HPDE6-E6E7 (cell line): ENCODE results near the gene CHURC1.
"Not testable (repeated sequence)": the region's sequence is repeated elsewhere in the genome, so short reads cannot be mapped to it uniquely, and the experiment has no call there.

Source experiments
- DNase-seq: peaks from one replicate; pipeline ENCODE4 v3.0.0; 2011; ENCODE audit warnings: missing footprints; ENCODE audit errors: extremely low spot score

Gene CHURC1

DNA sequence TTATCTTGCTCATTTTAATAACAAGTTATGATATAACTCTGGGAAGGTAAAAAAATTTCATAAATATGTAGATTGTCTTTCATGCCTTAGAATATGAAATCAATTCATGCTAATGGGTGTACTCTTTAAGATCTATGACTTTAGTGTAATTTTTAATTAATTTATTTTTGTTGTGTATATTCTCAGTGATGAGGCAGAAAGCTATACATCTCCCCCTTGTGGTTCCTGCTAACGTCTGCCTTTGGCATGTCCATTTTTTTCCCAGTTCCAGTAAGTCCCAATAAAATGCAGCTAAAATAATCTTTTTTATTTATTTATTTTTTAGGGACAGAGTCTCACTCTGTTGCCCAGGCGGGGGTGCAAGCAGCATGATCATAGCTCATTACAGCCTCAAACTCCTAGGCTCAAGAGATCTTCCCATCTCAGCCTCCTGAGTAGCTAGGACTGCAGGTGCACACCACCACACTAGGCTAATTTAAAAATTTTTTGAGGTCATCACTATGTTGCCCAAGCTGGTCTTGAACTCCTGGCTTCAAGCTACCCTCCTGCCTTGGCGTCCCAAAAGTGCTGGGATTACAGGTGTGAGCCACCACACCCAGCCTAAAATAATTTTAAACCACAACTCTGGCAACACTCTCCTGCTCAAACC, 3.3 kb upstream of the CHURC1 start:
- peak; percentile 19 for DNase-seq

DNA sequence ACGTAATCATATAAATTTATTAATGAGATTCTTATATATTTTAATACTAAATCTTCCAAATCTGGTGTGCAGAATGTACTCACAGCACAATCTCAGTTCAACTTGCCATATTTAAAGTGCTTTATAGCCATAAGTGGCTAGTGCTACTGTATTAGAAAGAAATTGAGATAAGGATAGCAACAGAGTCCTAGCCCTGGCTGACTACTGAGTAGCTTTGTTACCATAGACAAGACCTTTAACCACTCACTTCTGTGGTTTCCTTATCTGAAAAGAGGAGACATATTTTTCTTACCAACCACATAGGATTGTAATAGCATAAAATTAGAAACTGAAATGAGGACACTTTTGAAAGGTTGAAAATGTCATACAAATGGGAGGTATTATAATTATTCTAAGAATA, 2.0 kb upstream of the CHURC1 start:
- DNase-seq: no peak

DNA sequence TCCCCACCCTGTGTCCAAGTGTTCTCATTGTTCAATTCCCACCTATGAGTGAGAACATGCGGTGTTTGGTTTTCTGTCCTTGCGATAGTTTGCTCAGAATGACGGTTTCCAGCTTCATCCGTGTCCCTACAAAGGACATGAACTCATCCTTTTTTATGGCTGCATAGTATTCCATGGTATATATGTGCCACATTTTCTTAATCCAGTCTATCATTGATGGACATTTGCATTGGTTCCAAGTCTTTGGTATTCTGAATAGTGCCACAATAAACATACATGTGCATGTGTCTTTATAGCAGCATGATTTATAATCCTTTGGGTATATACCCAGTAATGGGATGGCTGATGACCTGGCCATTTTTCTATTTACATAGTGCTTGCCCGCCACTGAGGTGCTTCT, 778 bp upstream of the CHURC1 start:
- not testable (repeated sequence) for DNase-seq

DNA sequence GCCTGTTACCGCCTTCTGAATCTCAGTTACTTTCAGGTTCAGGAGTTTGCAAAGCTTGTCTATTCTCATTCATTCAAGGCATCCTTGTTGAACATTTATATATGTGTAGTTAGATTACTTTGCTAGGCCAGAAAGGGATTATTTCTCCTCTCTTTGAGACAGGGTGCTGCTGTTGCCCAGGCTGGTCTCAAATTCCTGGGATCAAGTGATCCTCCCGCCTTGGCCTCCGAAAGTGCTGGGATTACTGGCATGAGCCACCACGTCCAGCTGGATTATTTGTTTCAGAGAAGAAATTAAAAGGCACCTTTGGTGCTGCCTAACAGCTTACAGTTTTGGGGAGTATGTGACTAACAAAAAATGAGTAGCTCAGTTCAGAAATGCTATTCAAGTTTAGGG, 772 bp downstream of the CHURC1 start:
- no peak for DNase-seq

DNA sequence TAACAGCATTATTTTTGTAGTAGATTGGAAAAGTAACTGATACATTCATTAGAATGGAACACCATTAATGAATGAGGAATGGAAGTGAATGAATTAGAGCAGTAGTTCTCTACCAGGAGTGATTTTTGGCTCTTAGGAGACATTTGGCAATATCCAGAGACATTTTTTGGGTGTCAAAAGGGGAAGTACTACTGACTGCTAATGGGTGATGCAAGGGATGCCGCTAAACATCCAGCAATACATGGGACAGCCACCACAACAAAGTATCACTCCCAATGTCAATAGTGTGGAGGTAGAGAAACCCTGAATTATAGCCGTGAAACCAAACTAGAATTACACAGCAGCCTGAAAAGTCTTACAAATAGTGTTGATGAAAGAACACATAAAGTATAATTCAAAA, 1.5 kb downstream of the CHURC1 start:
- no peak for DNase-seq

DNA sequence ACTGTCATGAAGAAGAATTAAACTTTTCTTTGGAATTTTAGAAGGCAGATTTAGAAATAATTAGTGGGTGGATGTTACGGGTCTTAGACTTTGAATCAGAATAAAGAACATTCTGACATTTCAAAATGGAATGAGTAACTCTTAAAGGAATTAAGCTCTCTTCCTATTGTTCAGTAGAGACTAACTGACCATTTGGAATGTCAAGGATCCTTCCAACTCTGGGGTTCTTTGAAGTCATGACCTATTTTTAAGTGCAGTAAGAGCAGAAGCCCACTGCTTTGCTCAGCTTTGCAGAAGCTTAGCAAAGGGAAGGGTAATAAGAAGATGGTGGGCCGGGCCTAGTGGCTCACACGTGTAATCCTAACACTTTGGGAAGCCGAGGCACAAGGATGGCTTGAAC, 4.0 kb downstream of the CHURC1 start:
- DNase-seq: no peak

DNA sequence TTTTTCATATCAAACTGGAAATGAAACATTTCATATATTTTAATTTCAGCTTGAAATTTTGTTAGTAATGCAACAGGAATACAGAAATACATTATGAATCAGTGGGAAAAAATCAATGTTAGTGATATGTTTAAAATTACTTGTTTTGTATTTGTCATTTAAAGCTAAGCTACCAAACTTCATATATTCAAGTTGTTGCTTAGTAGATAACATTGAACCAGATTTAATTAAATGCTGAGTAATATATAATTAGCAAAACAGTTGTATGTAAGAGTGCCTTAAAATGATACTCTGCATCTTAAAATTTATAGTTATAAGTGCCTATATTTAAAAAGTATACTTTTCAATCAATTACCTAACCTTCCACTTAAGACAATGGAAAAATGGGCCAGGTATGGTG, 5.0 kb downstream of the CHURC1 start:
- no peak for DNase-seq

DNA sequence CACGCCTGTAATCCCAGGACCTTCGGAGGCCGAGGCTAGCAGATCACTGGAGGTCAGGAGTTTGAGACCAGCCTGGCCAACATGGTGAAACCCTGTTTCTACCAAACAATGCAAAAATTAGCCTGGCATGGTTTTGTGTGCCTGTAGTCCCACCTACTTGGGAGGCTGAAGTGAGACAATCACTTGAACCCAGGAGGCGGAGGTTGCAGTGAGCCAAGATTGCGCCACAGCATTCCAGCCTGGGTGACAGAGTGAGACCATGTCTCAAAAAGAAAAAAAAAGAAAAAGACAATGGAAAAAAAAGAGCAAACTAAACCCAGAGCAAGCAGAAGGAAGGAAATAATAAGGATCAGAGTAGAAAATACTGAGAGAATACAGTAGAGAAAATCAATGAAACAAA, 5.4 kb downstream of the CHURC1 start:
- no peak for DNase-seq

DNA sequence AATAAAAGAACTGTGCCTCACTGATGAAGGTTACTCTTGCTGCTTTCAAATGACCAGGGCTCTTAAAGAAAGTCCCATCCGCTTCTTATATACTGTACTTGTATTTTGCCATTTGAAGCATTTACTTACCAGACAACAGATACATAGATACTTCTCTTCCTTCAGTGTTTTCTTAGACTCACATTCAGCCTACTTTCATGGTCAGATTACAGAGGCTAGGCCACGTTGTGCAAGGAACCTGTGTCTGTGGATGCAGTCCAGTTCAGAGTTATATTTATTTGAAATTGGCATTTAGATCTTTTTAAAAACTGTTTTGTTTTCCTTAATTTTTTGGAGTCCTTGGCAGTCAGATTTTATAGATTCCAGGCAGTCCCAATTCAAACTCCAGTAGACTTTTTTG, 6.2 kb downstream of the CHURC1 start:
- no peak for DNase-seq

DNA sequence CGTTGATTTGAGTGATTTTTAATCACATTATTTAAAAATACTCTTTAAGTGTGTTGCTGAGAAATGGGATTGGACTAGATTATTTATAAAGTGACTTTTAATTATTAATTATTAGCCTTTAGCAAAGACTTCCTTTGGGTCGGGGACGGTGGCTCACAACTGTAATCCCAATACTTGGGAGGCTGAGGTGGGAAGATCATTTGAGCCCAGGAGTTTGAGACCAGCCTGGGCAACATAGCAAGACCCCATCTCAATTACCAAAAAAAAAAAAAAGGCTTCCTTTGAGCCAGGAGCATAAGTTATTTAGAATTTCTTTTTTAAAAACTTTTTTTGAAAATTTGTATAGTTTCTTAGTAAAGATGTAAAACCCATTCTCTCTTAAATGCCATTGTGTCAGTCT, 8.8 kb downstream of the CHURC1 start:
- DNase-seq: no peak

DNA sequence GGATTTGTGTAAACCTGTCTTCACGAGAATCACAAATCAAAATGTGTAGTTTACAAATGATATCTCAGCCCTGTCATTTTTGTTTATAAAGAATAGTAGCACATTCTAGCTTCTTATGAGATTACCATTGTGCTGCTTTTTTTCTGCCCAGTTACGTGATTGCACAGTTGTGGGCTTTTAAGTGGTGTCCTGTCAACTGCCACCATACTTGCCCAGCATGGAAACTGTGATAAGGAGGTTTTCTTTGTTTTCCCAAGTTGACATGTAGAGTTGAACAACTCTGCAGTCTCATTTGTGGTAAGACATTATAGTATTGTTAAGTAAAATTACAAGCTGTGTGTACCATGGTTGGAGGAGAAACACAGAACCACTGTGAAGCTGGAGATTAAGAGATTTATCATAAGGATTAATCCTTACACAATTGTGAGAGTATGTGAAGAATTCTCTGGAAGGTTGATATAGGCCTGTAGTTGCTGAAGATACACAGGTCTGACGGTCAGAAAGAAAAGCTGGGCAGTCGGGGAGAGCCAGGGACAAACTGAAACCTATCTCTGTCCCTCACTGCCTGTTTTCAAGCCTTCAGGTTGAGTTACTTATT, 12.2 kb downstream of the CHURC1 start:
- DNase-seq: no peak

DNA sequence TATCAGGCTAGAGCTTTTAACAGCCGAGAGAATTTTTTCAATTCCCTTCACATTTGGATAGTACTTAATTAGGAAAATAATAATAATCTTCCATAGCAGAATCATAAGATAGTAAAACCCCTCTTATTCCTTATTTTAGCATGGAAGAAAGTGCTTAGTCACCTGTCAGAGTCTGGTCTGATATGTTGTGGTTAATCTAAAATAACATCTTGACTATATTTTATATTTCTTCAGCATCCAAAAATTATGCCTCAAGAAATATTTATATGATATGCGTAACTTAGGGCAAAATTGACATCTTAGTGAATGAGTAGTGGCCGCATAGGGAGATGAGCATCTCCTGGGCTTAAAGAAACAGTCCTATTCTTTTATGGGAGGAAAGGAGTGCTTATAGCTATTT, 12.8 kb downstream of the CHURC1 start:
- DNase-seq: no peak

DNA sequence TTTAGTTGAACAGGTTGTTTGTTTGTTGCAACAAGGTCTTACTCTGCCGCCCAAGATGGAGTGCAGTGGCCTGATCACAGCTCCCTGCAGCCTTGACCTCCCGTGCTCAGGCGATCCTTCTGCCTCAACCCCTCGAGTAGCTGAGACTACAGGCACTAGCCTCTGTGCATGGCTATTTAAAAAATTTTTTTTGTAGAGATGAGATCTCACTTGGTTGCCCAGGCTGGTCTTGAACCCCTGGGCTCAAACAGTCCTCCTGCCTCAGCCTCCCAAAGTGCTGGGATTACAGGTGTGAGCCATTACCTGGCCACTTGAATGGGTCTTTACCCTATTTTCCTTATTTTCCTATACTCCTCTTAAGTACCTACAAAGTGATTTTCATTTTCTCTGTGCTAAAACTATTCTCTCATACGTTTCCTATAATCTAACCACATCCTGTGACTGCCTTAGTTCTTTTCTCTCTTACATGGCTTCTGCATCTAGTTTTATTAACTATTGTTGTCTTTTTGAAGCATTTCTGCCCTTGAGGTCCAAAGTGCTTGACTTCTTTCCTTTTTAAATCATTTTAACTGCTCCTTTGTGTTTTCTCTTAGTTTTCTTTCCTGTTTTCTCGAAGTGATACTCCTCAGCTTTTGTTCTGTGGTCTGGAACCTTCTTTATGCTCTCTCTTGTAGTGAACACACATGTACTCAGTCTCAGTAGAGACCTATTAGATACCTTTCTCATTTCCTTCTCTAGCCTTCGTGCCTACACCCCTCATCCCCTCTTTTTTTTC, 14.2 kb downstream of the CHURC1 start:
- DNase-seq: no peak

DNA sequence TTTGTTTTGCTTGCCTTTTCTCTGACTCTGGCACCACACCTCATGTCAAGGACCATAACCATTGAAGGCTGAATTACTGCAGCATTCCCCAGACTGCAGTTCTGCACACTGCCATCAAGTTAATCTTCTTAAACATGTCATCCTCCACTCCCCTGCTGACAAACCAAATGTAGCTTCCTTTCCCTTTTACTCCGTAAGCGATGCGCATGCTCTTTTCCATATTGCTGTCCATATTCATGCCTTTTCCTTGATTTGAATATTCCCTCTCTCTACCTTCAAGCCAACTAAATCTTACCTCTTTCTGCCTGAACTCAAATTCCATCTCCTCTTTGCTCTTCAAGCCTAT, 14.7 kb downstream of the CHURC1 start:
- DNase-seq: no peak

DNA sequence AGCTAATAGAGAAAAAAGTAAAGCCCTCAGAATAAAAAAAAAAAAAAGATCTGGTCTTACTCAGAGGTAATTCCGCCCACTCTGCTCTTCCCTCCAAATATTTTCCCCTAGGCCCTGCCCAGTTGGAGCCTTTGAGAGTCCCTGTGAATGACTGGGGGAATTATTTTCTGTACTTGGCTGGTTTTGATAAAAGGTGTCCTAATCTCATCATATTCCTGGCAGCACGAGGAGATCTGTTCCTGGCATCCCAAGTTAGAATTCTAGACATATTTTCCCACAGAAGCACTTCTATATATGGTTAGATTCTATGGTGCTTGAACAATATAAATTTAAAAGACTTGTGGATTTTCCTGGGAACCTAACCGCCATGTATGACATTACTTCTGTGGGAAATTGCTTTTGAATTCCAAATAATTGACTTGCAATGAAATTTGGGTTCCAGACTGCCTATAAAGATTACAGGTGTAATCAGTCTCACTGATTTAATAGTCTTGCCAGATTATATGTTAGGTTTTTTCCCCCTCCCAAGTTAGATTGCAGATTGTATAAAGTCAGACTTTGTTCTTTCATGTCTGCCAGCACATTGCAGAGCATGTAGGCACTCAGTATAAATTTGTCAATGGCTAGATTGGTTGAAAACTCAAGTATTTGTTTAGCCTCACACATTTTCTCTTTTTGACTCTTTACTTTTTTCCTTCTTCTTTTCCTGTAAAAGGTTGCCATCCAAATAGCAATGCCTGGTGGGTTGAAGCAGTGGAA, 16.0 kb downstream of the CHURC1 start:
- DNase-seq: no peak

DNA sequence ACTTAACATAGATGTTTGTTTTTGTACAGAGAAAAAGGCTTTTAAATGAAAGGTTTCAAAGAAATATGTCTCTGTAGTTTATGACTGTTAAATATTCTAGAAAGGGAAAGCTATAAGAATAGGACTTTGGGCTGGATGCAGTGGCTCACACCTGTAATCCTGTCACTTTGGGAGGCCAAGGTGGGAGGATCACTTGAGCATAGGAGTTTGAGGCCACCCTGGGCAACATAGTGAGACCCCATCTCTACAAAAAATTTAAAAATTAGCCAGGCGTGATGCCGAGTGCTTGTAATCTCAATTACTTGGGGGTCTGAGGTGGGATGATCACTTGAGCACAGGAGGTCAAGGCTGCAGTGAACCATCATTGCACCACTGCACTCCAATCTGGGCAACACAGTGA, 16.9 kb downstream of the CHURC1 start:
- no peak for DNase-seq

DNA sequence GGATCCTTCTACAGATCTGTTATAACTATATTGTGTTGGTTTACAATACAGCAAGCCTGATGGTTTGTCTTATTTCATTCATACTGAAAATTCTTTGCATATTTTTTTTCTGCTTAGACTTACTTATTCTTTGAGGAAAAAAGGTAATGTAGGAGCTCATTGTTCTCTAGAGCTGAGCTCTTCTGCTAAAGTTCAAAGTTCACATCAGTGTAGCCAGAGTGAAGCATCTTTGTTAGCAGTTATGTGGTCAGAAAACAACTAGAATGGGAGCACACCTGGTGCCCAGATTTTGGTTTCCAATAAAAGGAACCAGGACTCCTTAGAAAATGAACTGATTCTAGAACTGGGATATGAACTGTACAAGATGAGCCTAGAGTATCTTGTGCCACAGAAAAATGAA, 18.0 kb downstream of the CHURC1 start:
- DNase-seq: no peak

DNA sequence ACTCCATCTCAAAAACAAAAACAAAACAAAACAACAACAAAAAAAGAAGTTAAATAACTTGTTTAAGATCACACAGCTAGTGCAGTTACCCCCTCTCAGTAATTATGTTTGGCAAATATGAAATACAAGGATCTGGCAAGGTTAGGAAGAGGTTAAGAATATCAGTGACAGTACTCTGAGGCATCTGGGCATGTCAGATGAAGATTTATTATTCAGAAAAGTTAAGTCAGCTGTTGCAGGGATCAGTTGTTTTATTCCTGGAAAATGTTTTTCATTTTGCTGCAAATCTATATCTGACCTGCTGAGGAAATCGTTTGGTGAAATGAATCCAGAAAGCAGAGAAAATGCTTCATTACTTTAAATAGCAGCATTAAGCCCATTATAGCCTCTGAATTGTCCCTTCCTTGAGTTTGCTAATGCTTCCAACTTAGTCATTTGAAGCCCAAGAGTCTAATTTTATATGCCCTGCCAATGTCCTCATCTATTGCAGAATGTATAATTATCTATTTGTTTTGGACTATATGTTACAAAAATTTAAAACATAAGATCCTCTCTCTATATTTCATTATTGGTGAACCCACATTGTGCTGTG, 20.2 kb downstream of the CHURC1 start:
- DNase-seq: no peak

DNA sequence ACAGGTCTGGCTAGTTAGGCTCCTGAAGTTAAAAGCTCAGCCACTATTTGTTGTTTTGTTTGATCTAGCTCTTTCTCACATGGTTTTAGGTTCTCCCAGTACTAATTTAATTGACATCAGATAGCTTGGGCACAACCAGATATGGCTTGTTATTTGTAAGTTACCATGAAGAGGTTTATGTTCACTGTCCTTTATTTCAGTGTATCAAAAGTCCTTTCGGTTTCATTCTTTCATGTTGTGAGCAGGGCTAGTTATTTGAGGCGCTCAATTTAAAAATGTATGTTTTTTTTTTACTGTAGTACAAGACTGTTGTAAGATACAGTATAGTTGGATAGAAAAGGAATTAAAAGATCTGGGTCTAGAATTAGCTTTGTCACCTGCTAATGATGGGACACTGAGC, 21.3 kb downstream of the CHURC1 start:
- no peak for DNase-seq

DNA sequence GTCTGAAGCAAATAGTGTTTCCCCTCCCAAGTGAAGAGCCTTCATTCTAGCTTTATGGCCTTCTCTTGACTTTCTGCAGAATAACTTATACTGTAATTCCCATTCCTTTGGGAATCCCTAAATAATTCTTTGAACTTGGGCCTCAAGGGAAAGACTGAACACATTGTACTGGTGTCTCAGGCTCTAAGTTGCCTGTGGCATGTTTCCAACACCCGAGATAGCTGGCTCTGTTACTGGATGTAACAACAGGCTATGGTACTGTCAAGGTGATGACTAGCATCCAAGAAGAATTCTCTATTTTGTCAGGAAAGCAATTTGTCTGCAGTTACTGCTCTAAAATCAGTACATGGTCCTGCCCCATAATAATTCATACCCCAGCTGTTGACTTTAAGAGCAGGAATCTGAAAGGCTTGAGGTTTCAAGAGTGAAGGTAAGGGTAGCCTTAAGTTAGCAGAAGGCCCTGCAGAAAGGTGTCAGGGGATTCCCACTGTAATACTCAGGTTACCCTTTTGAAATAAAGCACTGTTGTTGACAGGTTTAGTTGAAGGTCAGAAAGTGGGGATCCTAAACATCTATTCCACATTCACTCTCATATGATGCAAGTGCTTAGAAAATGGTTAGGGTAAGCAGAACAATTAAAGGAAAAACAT, 23.0 kb downstream of the CHURC1 start:
- no peak for DNase-seq

DNA sequence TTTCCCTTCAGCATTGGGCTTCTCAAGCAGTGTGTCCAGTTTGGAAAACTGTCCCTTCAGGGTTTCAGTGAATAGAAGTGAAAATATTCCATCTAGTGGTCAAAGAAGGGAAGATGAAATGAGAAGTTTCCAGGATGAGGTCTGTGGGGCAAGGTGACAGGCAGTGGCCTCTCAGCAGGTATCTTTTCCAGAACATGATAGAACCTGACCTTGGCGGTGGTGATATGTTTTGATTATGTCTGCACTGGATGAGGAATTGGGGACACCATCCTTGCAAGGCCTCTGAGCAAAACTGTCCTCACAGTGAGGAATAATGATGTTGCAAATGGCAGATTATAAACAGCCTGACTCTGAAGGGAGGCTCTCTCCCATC, 23.6 kb downstream of the CHURC1 start:
- DNase-seq: no peak
